Fibroblast of villous mesenchyme (primary cell): Measurements from ENCODE around the gene KIAA0753. TPM values are rescaled to one million over a fixed set of nuclear protein-coding genes. Genes with fewer than 3 reads are reported as not detected.
A peak's percentile ranks its signal among the peaks of the same experiment; 100 is the strongest.
"Not testable (repeated sequence)": the region's sequence is repeated elsewhere in the genome, so short reads cannot be mapped to it uniquely, and the experiment has no call there.

ENCODE experiments used
- DNase-seq: peaks from one replicate; pipeline ENCODE4 v3.0.0-alpha.2; 2010; ENCODE audit warnings: low read depth
- H3K4me3 ChIP-seq: 2 replicates; pipeline ENCODE4 v1.5.1; 2011; ENCODE audit warnings: low read depth, mild to moderate bottlenecking, low read length
- total RNA-seq: library from RNA; depleted of rRNA; stranded (reverse); fragments of >200 nt; gene quantifications from 2 replicates; pipeline ENCODE4 v1.2.3, GENCODE V29; 2012
- TF ChIP-seq, protein P1 (sequence below): IDR thresholded peaks from 2 replicates; pipeline ENCODE4 v1.5.1; 2012; ENCODE audit warnings: low read depth, mild to moderate bottlenecking, low read length; ENCODE audit not compliant: insufficient read depth

Gene KIAA0753
- total RNA-seq, 1 donor: 23.3 TPM

DNA sequence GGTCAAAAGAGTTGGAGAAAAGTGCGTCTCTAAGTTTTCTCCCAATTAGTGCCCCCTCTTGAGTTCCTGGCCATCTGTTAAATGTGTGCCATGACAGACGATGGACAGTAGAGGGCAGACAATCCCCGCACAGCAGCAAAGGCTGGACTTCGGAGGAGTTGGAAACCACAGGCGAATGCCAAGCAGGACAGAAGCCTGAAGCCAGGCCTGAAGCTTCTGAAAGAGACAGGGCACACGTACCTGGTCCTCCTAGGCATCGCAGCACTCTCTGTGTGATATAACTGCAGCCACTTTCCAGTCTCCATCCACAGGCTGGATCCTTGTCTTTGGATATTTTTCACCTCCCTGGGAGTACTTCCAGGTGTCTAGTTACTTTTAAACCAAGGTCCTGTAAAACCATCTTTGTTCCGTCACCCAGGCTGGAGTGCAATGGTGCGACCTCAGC, 25.6 kb upstream of the KIAA0753 start:
- H3K4me3 ChIP-seq: no peak overlapping the region
- DNase-seq: peak; percentile 84
- TF ChIP-seq, protein P1, sequence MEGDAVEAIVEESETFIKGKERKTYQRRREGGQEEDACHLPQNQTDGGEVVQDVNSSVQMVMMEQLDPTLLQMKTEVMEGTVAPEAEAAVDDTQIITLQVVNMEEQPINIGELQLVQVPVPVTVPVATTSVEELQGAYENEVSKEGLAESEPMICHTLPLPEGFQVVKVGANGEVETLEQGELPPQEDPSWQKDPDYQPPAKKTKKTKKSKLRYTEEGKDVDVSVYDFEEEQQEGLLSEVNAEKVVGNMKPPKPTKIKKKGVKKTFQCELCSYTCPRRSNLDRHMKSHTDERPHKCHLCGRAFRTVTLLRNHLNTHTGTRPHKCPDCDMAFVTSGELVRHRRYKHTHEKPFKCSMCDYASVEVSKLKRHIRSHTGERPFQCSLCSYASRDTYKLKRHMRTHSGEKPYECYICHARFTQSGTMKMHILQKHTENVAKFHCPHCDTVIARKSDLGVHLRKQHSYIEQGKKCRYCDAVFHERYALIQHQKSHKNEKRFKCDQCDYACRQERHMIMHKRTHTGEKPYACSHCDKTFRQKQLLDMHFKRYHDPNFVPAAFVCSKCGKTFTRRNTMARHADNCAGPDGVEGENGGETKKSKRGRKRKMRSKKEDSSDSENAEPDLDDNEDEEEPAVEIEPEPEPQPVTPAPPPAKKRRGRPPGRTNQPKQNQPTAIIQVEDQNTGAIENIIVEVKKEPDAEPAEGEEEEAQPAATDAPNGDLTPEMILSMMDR: peak; percentile 99

DNA sequence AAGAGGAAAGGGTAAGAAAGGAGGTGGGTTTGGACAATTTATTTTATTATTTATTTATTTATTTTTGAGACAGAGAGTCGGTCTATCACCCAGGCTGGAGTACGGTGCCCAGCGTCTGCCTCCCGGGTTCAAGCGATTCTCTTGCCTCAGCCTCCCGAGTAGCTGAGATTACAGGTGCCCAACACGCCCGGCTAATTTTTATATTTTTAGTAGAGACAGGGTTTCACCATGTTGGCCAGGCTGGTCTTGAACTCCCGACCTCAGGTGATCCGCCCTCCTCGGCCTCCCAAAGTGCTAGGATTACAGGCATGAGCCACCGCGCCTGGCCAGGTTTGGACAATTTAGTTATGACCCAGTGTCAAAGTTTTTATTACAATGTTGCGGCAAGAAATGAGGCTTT, 22.7 kb upstream of the KIAA0753 start:
- H3K4me3 ChIP-seq: not testable (repeated sequence)

DNA sequence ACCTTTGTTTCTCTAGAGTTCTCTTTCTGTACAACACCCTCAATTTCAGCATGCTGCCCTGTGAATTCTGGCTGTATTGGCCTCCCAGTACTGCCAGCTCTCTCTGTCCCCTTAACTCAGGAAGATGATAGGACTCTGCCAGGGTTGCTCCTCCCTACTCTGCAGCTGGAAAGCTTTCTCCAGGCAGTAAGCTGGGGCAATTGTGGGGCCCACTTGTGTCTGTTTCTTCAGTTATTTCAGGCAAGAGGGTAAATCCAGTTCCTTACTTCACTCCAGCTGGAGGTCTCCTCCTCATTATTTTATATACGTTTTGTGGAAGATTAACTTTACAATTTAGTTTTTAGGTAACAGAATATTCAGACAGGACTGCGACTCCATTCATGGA, 20.9 kb upstream of the KIAA0753 start:
- no peak overlapping the region for H3K4me3 ChIP-seq
- DNase-seq: no peak
- TF ChIP-seq, protein P1: no peak

More for the DNA sequence above, 22.7 kb upstream of the KIAA0753 start:
- not testable (repeated sequence) for DNase-seq

DNA sequence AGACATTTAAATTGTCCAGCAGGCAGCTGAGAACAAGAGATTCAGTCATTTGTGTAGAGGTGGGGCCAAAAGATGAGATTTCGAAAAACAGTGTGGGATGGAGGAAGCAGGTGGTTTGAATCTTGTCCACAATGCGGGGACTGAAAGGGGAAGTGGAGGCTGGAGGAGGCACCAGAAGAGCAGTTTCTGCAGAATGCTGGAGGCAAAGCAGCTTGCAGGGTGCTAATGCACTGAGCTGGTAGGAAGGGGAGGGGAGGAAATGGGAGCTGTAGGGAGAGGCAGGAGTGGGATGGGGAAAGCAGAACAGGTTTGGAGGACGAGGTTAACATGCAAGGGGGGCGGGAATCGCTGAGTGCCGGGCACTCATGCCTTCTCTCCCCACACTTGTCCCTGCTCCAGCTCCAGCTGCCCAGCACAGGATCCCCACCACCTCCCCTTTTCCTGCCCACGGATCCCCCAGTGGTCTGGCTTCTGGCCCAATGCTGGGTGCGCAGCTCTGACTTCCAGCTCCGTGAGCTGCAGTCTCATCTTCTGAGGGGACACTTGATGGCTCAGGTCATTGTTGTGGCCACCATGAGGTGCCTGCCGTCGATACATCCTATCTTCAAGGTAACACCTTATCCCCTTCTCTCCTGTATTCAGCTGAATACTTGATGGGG, 20.4 kb upstream of the KIAA0753 start:
- TF ChIP-seq, protein P1: no peak
- DNase-seq: no peak
- H3K4me3 ChIP-seq: no peak overlapping the region

DNA sequence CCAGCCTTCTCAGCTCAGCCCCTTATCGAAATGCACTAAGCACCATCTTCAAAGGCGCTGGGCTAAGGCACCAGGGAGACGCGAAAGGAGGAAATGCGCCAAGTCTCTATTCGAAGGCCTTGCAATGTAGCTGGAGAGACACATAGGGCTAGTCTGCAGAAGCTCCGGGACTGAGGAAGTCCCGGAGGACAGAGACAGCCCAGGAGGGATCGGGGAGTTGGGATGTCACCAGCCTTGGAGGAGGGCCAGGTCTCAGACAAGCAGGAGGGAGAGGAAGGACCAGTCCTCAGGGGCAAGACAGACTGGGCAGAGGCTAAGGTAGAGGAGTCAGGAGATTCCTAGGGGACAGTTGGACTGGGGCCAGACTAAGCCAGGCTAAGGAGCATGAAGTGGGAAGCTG, 19.6 kb upstream of the KIAA0753 start:
- TF ChIP-seq, protein P1: no peak
- DNase-seq: no peak
- no peak overlapping the region for H3K4me3 ChIP-seq

DNA sequence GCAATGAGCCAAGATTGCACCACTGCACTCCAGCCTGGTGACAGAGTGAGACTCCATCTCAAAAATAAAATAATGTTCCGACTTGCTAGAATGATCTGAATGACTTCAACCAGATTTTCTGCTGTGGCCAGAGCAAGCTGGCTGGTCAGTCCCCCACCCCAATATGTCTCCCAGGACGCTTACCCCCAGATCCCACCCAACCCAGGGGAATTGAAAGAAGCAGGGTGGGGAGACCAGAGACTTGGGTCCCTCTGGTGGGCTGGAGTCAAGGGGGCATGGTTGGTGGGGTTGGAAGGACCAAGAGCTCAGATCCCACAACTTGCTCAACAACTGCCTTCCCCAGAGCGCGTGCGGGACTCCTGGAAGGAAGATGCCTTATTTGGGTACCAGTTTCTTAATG, 17.9 kb upstream of the KIAA0753 start:
- not testable (repeated sequence) for DNase-seq, H3K4me3 ChIP-seq

DNA sequence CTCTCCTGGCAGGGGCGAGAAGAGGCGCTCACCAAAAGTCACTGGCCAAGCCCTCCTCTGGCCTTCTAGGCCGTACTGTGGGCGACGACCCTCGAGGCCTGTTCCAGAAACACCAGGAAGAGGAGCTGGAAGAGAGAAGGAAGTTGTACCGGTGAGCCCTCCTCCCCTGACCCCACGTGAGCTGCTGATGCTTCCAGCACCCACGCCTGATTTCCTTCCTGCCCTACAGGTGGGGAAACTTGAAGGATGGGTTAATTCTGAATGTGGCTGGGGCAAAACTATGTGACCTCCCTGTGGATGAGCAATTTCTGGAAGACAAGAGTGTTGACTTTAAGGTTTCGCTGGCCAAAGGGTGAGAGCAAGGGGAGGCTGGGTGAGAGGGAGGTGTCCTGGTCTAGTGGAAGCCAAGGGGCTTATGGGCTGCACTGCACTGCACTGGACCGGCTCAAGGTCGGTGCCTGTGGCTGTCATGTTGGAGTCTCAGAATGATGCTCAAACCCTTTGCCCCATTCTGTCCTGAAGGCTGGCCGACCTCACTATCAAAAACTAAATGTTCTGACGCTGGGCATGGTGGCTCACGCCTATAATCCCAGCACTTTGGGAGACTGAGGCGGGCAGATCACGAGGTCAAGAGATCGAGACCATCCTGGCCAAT, 17.2 kb upstream of the KIAA0753 start:
- no peak for DNase-seq
- no peak overlapping the region for H3K4me3 ChIP-seq
- TF ChIP-seq, protein P1: no peak

DNA sequence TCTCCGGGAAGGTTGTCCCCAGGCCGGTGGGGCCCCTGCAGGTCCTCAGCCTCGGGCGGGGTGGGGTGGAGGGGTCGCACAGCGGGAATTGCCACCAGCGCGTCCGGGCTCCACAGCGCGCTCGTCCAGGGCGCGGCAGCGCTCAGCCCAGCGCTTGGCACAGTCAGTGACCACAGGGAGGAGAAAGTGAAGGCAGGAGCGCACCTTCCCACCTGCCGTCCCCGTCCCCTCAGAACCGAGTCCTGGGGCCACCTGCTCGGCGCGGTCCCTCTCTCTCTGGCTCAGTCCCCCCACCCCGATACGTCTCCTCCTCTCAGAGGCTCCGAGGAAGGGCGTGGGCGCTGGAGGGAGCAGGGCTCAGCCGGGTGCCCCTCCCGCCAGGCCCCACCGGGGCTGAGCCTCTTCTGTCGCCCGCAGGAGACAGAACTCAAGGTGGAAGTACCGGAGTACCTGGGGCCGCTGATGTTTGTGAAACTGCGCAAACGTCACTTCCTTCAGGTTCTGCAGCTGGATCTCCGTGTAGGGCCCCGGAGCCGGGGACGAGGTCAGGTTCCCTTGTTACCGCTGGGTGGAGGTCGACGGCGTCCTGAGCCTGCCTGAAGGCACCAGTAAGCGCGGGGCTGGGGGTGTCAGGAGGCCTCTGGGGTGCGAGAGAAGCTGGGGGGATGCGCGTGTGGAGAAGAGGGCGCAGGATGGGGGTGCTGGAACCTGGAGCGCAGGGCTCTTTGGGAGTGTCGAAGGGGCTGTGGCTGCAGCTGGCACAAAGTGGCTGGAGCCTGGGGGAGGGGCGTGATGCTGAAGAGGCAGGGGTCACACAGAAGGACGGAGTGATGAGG, 16.5 kb upstream of the KIAA0753 start:
- H3K4me3 ChIP-seq, DNase-seq: not testable (repeated sequence)

DNA sequence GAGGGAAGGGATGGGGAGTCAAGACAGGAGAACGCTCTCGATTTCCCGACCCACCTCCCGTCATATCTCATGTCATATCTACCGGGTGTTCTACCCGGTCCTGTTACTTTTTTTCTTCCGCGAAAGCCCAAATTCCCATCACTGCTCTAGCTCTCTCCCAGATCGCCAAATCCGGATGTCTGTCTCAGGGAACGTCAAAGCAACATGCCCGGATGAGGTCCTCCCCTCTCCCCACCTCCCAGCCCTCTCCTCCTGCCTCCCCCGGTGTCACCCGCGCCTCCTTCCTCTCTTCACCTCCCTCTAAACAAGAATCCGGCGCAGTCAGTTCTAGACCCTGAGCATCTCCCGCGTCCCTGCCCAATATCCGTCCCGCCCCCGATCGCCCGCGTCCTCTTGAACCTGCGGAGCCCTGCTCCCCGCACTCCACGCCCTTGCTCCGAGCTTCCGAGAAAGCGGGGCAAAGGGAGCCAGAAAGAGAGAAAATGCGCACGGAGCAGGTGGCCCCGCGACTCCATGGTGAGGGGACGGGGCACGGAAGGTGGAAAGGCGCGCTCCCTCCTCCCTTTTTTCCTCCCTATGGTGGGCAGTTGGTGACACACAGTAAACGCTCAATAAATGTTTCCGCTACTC, 15.3 kb upstream of the KIAA0753 start:
- not testable (repeated sequence) for H3K4me3 ChIP-seq, DNase-seq
